GM18505 (cell line): Measurements from ENCODE around the gene EVPL.
"Not testable (repeated sequence)": the region's sequence is repeated elsewhere in the genome, so short reads cannot be mapped to it uniquely, and the experiment has no call there.

ENCODE experiments used
- ATAC-seq: cut with Tn5 transposase; IDR thresholded peaks from one replicate; pipeline ENCODE4 v1.9.1; 2021; ENCODE audit not compliant: unreplicated experiment
- POLR2A ChIP-seq: IDR thresholded peaks from 4 replicates; pipeline ENCODE4 v1.6.1; 2011; ENCODE audit warnings: borderline replicate concordance; ENCODE audit not compliant: insufficient read depth, insufficient read length; ENCODE audit errors: extremely low read depth

Gene EVPL

DNA sequence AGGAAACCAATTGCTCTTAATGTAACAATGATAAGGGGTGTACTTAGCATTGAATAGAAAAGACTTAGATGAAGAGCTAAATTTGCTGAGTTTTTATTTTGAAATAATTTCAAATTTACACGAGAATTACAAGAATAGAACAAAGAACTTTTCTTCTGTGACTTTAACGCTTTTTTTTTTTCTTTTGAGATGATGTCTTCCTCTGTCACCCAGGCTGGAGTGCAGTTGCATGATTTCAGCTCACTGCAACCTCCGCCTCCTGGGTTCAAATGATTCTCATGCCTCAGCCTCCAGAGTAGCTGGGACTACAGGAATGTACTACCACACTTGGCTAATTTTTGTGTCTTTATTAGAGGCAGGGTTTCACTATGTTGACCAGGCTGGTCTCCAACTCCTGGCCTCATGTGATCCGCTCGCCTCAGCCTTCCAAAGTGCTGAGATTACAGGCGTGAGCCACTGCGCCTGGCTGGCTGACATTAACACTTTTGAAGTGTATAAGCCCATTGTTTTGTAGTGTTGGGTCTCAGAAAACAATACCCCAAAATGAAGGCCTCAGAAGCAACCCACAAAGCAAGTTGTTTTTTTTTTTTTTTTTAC is 46.0 kb downstream of the EVPL start:
- no peak for TF ChIP-seq POLR2A
- ATAC-seq: no peak

DNA sequence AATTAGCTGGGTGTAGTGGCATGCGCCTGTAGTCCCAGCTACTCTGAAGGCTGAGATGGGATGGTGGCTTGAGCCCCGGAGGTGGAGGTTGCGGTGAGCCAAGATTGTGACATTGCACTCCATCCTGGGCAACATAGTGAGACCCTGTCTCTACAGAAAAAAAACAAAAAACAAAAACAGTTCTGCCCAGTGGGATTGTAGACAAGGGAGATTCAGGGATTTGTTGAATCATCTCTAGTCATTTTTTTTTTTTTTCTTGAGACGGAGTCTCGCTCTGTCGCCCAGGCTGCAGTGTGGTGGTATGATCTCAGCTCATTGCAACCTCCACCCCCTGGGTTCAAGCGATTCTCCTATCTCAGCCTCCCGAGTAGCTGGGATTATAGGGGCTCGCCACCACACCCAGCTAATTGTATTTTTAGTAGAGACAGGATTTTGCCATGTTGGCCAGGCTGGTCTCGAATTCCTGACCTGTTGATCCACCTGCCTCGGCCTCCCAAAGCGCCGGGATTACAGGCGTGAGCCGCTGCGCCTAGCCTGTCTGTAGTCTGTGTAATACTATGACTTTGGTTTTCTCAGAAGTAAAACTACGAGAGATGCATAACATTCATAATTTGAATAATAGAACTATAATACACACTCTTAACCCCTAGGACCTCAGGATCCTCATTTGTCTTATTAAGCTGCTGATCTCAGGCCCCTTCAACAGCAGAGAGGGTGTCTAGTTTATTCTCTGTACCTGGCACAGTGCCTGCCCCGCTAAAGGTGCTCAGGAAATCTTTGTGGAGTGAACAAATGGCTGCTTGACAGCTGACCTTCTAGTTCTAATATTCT is 46.7 kb downstream of the EVPL start:
- no peak for TF ChIP-seq POLR2A
- ATAC-seq: no peak

DNA sequence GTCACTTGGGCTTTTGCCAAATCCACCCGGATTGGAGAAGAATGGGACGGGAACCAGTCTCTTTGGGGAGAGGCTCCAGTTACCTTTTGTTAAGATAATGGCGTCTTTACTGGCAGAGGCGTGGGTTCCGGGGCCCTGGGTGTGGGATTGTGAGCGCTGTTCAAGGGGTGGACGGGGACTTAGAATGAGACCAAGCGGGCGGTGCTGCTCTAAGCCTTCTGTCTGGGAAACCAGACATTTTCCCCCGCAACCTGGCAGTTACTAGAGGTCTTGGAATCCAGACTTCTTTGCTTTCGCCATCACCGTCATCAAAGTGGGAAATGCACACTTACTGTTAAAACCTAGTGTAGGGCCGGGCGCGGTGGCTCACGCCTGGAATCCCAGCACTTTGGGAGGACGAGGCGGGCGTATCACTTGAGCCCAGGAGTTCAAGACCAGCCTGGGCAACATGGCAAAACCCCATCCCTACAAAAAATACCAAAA is 47.4 kb downstream of the EVPL start:
- TF ChIP-seq POLR2A: no peak
- ATAC-seq: peak; percentile 21

DNA sequence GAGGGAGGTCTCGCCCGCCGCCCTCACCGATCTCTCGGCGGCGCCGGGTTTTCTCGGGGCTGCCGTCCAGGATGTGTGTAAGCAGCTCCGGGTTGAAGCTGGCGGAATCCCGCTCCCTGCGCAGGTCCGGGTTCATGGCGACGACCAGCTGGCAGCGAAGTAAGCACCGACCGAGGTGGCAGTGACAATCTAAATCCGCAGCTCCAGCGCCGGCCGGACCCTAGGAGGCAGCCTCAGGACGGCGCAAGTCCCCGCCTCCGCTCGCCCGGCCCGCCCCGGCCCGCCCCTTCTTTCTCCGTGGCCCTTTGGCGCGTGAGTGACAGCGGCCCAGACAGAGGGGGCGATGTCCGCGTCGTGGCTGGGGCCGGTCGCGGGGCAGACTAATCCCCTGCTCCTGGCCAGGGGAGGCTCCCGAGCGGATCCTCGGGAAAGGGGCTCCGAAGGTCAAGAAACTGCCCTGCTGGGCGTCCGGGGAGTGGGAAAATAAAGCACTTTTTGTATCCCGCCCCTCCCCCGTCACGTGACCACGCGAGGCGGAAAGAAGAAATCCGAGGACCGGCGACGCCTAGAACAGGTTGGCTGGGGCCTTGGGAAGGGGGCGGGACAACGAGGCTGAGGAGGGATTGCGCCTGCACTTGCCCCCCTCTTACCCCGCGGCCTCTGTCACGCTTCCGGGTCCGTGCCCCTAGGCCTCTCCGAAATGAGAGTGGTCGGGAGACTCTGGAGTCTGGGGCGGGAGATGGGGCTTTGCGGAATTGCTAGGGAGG is 48.0 kb downstream of the EVPL start, which contains the start of the genes ACOX1 and TEN1:
Gene ACOX1 (minus strand): TSS at position 229 of the 767 bp plus-strand sequence. CDS start 93 bp downstream, at position 136.
Gene TEN1 (plus strand): TSS at position 303 of the 767 bp plus-strand sequence. CDS start 6,953 bp downstream, outside the sequence.
- ATAC-seq: peak; percentile 87
- TF ChIP-seq POLR2A: peak; percentile 96

DNA sequence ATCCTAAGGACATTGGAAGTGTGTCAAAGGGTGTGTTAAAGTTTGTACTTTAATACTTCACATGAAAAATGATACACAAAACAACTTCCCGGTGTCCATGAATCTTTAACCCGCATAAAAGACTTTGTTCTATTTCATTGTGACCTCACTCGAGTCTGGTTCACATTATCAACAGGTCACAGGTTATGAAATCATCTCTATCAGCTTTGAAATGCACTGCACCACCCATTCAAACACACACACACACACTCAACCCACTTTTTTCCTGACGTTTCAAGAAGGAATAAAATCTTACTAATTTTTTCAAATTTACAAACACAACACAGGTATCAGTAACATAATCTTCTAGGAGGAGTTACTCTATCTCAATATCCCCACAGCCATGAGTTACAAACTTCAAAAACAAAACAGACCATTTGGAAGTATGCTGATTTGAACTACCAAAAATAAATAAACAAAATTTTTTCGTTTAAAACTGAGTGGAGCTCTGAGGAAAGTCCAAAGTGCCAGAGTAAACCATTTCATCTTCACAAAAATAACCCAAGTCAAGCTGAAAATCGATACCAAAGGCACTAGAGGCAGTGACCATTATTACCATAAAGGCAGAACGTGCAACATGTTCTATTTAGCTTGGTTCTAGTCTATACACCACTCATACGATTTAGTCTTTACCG is 50.8 kb downstream of the EVPL start:
- no peak for TF ChIP-seq POLR2A
- no peak for ATAC-seq

DNA sequence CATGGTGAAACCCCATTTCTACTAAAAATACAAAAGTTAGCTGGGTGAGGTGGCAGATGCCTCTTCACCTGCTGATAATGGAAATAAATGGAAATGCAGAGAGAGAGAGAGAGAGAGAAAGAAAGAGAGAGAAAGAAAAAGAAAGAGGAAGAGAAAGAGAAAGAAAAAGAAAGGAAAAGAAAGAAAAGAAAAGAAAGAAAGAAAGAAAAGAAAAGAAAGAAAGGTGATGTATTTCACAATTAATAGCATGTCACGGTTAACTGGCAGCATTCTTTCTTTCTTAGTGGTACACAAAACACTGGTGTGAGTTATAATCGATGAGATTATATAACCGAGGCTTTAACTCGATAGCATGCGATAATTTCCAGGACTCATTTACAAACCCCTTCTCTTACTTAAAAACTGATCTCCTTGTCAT is 51.3 kb downstream of the EVPL start:
- TF ChIP-seq POLR2A: no peak
- ATAC-seq: no peak

DNA sequence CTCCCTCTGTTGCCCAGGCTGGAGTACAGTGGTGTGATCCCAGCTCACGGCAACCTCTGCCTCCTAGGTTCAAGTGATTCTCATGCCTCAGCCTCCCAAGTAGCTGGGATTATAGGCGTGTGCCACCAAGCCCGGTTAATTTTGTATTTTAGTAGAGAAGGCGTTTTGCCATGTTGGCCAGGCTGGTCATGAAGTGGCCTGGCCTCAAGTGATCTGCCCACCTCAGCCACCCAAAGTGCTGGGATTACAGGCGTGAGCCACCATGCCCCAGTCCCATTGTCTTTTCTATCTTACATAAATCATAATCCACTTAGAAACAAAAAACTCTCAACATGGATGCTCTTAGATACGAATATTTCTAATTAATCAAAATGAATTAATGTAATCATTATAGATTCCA is 51.9 kb downstream of the EVPL start:
- not testable (repeated sequence) for ATAC-seq

DNA sequence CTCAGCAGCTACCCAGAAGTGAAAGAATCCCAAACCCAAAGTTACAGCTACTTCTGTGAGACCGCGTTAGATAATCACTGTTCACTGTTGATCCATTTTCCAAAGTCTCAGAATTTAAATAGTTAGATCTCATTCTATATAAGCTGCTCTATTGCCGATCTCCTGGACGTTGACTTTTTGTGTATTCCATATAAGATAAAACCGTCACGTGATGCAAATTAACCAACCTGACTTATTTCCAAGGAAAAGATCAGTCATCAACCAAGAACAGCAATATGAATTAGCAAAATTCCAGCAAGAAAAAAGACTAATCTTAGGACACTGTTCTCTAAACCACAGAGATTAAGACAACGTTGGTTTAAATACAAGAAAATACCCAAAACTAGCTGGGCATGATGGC is 56.5 kb downstream of the EVPL start:
- TF ChIP-seq POLR2A: no peak
- no peak for ATAC-seq

DNA sequence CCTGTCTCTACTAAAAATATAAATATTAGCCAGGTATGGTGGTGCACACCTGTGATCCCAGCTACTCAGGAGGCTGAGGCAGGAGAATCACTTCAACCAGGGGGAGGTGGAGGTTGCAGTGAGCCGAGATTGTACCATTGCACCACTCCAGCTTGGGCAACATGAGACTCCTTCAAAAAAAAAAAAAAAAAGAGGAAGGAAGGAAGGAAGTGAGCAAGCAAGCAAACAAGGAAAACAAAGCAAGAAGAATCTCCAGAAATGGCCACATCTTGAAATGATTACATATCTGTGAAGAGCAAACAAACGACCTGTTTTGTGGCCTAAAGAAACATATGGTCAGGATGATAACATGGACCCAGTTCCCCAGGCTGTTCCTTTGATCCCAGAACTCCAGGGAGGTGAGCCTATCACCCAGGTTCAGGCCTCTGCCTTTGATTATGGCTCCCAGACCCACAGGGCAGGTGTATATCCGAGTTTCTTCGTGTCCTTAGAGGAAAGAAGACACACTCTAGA is 57.0 kb downstream of the EVPL start:
- ATAC-seq: no peak
- TF ChIP-seq POLR2A: no peak

DNA sequence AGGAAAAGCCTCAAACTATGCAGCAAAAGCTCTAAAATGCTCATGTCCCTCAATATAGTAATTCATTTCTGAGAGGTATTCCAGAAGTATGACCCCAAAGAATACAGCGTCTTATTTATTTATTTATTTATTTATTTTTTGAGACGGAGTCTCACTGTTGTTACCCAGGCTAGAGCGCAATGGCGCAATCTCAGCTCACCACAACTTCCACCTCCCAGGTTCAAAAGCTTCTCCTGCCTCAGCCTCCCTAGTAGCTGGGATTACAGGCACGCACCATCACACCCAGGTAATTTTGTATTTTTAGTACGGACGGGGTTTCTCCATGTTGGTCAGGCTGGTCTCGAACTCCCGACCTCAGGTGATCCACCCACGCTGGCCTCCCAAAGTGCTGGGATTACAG is 58.1 kb downstream of the EVPL start:
- not testable (repeated sequence) for ATAC-seq

DNA sequence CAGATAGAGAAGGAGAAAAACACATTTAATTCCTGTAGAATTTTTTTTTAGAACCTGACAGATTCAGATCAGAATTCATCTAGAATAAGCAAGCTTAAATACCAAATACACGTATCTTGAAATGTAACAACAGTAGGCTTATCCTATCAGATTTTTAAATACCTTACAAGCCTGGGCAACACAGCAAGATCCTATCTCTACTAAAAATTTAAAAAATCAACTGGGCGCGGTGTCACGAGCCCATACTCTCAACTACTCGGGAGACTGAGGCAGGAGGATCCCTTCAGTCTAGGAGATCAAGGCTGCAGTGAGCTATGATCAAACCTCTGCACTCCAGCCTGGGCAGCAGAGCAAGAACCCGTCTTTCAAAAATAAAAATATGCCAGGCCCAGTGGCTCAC is 61.6 kb downstream of the EVPL start:
- no peak for TF ChIP-seq POLR2A
- no peak for ATAC-seq

DNA sequence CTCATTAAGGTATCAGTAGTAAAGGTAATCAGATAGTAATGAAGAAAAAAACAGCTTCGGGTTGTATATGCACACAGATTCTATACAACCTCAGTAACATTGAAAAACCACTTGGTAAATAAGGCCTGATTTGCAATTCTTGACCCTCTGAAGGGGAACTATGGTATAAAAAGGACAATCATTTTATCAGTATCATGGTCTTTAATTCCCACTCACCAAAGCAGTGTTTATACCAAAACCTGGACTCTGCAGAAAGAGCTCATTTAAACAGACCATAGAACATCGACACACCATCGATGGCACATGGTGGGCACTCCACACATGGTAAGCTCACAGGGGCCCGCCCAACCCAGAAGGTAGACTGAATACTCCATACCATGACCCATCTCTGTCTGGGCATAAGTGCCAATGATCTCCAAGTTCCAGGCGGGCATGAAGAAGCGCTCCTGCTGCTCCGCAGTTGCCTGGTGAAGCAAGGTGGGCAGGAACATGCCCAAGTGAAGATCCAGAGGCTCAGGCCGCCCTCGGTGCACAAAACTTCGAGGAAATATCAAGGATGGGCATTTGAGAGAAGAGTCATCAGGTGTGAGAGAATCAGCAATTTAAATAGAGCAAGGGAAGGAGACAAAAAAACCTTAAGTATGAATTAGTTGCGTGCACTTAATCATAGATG is 67.1 kb downstream of the EVPL start:
- TF ChIP-seq POLR2A: no peak
- no peak for ATAC-seq
